ENCODE results near the gene ANKRD26.

Gene ANKRD26

GRCh38 chr10:27020243-27020642 is 80.1 kb downstream of the ANKRD26 start:
- no peak for DNase-seq

- no peak for DNase-seq
These were observed 80.5 kb downstream of the ANKRD26 start for GRCh38 chr10:27019827-27020226.

GRCh38 chr10:26997610-26998009 is 102.7 kb downstream of the ANKRD26 start:
- no peak for DNase-seq

GRCh38 chr10:26994743-26995142 is 105.6 kb downstream of the ANKRD26 start:
- DNase-seq, result no peak

GRCh38 chr10:26987851-26988250 is 112.4 kb downstream of the ANKRD26 start:
- no peak for DNase-seq

- DNase-seq, result no peak
These were observed 117.1 kb downstream of the ANKRD26 start for GRCh38 chr10:26983156-26983555.

GRCh38 chr10:26982058-26982457 is 118.2 kb downstream of the ANKRD26 start:
- DNase-seq, result no peak

GRCh38 chr10:26981232-26981824 is 119.0 kb downstream of the ANKRD26 start:
- DNase-seq, result no peak

GRCh38 chr10:26978519-26978918 is 121.8 kb downstream of the ANKRD26 start:
- no peak for DNase-seq

- DNase-seq, result no peak
These were observed 122.7 kb downstream of the ANKRD26 start for GRCh38 chr10:26977635-26978034.

GRCh38 chr10:26970667-26971066 is 129.6 kb downstream of the ANKRD26 start:
- DNase-seq, result no peak

- no peak for DNase-seq
These were observed 131.0 kb downstream of the ANKRD26 start for GRCh38 chr10:26969145-26969926.

GRCh38 chr10:26962835-26963234 is 137.5 kb downstream of the ANKRD26 start:
- no peak for DNase-seq

GRCh38 chr10:26960308-26960707 is 140.0 kb downstream of the ANKRD26 start:
- no peak for DNase-seq

- no peak for DNase-seq
These were observed 140.5 kb downstream of the ANKRD26 start for GRCh38 chr10:26959841-26960240.

Measured in amygdala (tissue), 56 donors.